Measurements from ENCODE around the gene HSD17B8. TPM values are rescaled to one million over a fixed set of nuclear protein-coding genes. Genes with fewer than 3 reads are reported as not detected.
A peak's percentile ranks its signal among the peaks of the same experiment; 100 is the strongest.

The HSD17B8 gene
- total and polyA plus RNA-seq, 10 donors, result 8.7 to 24.1 (median 16.1) TPM

- whole genome bisulfite sequencing, 5 donors, result 89 to 100% (median 93%) methylated on average over 4 of the region's 4 CpGs
- Histone ChIP-seq H3K27me3 (replicated peaks in 1 of 7) (peaks cover 0 to 6% (median 0%) of the 10 kb centered on the region in 7 donors), H3K4me3 (no peak overlapping the region), H3K36me3 (no peaks in the 10 kb centered on the region), H3K4me1 (no peaks in the 10 kb centered on the region), H3K9me3 (no peaks in the 10 kb centered on the region), H3K27ac (no peak overlapping the region)
- no peak for TF ChIP-seq CTCF (IDR thresholded peaks at IDR 0.05 in 8 of 11, conservative IDR thresholded peaks at IDR 0.05 in 3 of 11)
- no peak for TF ChIP-seq POLR2AphosphoS5 (IDR thresholded peaks at IDR 0.05)
- TF ChIP-seq POLR2A (IDR thresholded peaks at IDR 0.05), result no peak
- intact Hi-C loops (cut with DNase I; ENCODE audit: low total_unique reads), result no loop called here
- peak; percentile 66 for DNase-seq
Measured at GRCh38 chr6:33174784-33175183, 29.7 kb upstream of the HSD17B8 start.

GRCh38 chr6:33175436-33176069 lies 28.9 kb upstream of the HSD17B8 start:
- Histone ChIP-seq H3K4me1 (no peaks in the 10 kb centered on the region), H3K27ac (no peak overlapping the region), H3K9me3 (no peaks in the 10 kb centered on the region), H3K4me3 (no peak overlapping the region), H3K27me3 (replicated peaks in 1 of 7) (peaks cover 0 to 6% (median 0%) of the 10 kb centered on the region in 7 donors), H3K36me3 (no peaks in the 10 kb centered on the region)
- WGBS, 5 donors, result 75 to 92% (median 86%) methylated on average over 7 to 10 of the region's 10 CpGs
- no peak for DNase-seq
- intact Hi-C loops (cut with DNase I; ENCODE audit: low total_unique reads), result no loop called here
- TF ChIP-seq POLR2A (IDR thresholded peaks at IDR 0.05) (no peak), CTCF (IDR thresholded peaks at IDR 0.05 in 8 of 11, conservative IDR thresholded peaks at IDR 0.05 in 3 of 11) (no peak), POLR2AphosphoS5 (IDR thresholded peaks at IDR 0.05) (no peak)

GRCh38 chr6:33176906-33177305 lies 27.5 kb upstream of the HSD17B8 start:
- Histone ChIP-seq H3K9me3 (no peaks in the 10 kb centered on the region), H3K27ac (no peak overlapping the region), H3K4me1 (no peaks in the 10 kb centered on the region), H3K27me3 (replicated peaks in 1 of 7) (peaks cover 0 to 6% (median 0%) of the 10 kb centered on the region in 7 donors), H3K36me3 (no peaks in the 10 kb centered on the region), H3K4me3 (no peak overlapping the region)
- no peak for DNase-seq
- WGBS, 5 donors, result 87 to 95% (median 89%) methylated on average over 7 of the region's 7 CpGs
- no peak for TF ChIP-seq POLR2AphosphoS5 (IDR thresholded peaks at IDR 0.05)
- no peak for TF ChIP-seq POLR2A (IDR thresholded peaks at IDR 0.05)
- TF ChIP-seq CTCF (IDR thresholded peaks at IDR 0.05 in 8 of 11, conservative IDR thresholded peaks at IDR 0.05 in 3 of 11), result no peak
- intact Hi-C loops (cut with DNase I; ENCODE audit: low total_unique reads), result no loop called here

GRCh38 chr6:33177552-33178446 lies 26.7 kb upstream of the HSD17B8 start:
- peaks cover 0 to under 1% (median 0%) of the 10 kb centered on the region in 6 donors for H3K4me1 ChIP-seq
- H3K9me3 ChIP-seq, result peaks cover 0 to 3% (median 0%) of the 10 kb centered on the region in 8 donors
- no peak for TF ChIP-seq POLR2AphosphoS5 (IDR thresholded peaks at IDR 0.05)
- TF ChIP-seq CTCF (IDR thresholded peaks at IDR 0.05 in 8 of 11, conservative IDR thresholded peaks at IDR 0.05 in 3 of 11), result no peak
- no peak for TF ChIP-seq POLR2A (IDR thresholded peaks at IDR 0.05)
- no peak overlapping the region for H3K27ac ChIP-seq
- 83 to 90% (median 85%) methylated on average over 16 to 19 of the region's 19 CpGs for WGBS, 5 donors
- H3K4me3 ChIP-seq, result no peak overlapping the region
- H3K27me3 ChIP-seq (replicated peaks in 1 of 7), result peaks cover 0 to 4% (median 0%) of the 10 kb centered on the region in 7 donors
- intact Hi-C loops (cut with DNase I; ENCODE audit: low total_unique reads), result no loop called here
- no peaks in the 10 kb centered on the region for H3K36me3 ChIP-seq
- no peak for DNase-seq

All from spleen (tissue), 11 donors.